ENCODE results near the gene WSCD2. TPM values are rescaled to one million over a fixed set of nuclear protein-coding genes. Genes with fewer than 3 reads are reported as not detected.

WSCD2 gene
- total RNA-seq, 6 experiments from 2014 or later = not detected

- DNase-seq = no peak
- TF ChIP-seq CTCF (IDR thresholded peaks at IDR 0.05) = no peak
- Mint-ChIP-seq H3K4me1 (ENCODE audit: low read depth) (no peaks in the 10 kb centered on the region), H3K27ac (no peak overlapping the region), H3K36me3 (ENCODE audit: low read depth) (no peaks in the 10 kb centered on the region; the same call in 1 of the 2 replicates), H3K27me3 (ENCODE audit: insufficient read depth) (no peaks in the 10 kb centered on the region), H3K4me3 (no peak overlapping the region), H3K9me3 (peaks cover 48% of the 10 kb centered on the region)
Measured at GRCh38 chr12:108193493-108193892, 64.4 kb downstream of the WSCD2 start.

- DNase-seq = no peak
- TF ChIP-seq CTCF (IDR thresholded peaks at IDR 0.05) = peak; percentile 74
- Mint-ChIP-seq H3K27ac (no peak overlapping the region), H3K4me3 (no peak overlapping the region), H3K4me1 (ENCODE audit: low read depth) (no peaks in the 10 kb centered on the region), H3K9me3 (peaks cover 43% of the 10 kb centered on the region), H3K36me3 (ENCODE audit: low read depth) (no peaks in the 10 kb centered on the region; the same call in 1 of the 2 replicates), H3K27me3 (ENCODE audit: insufficient read depth) (no peaks in the 10 kb centered on the region)
Measured at GRCh38 chr12:108193917-108194316, 64.8 kb downstream of the WSCD2 start.

- no peaks in the 10 kb centered on the region; the same call in 1 of the 2 replicates for H3K36me3 Mint-ChIP-seq (ENCODE audit: low read depth)
- TF ChIP-seq CTCF (IDR thresholded peaks at IDR 0.05) = no peak
- no peaks in the 10 kb centered on the region for H3K4me1 Mint-ChIP-seq (ENCODE audit: low read depth)
- peaks cover 40% of the 10 kb centered on the region for H3K9me3 Mint-ChIP-seq
- no peak overlapping the region for H3K4me3 Mint-ChIP-seq
- no peak for DNase-seq
- H3K27ac Mint-ChIP-seq = no peak overlapping the region
- H3K27me3 Mint-ChIP-seq (ENCODE audit: insufficient read depth) = peaks cover 1% of the 10 kb centered on the region; the same call in 1 of the 2 replicates
Measured at GRCh38 chr12:108194585-108194984, 65.5 kb downstream of the WSCD2 start.

GRCh38 chr12:108196319-108196718, 67.2 kb downstream of the WSCD2 start:
- no peak for TF ChIP-seq CTCF (IDR thresholded peaks at IDR 0.05)
- Mint-ChIP-seq H3K9me3 (peaks cover 43% of the 10 kb centered on the region), H3K4me1 (ENCODE audit: low read depth) (no peaks in the 10 kb centered on the region), H3K27me3 (ENCODE audit: insufficient read depth) (peaks cover 4% of the 10 kb centered on the region; the same call in 1 of the 2 replicates), H3K4me3 (no peak overlapping the region), H3K27ac (no peak overlapping the region), H3K36me3 (ENCODE audit: low read depth) (no peaks in the 10 kb centered on the region; the same call in 1 of the 2 replicates)
- DNase-seq = no peak

GRCh38 chr12:108196921-108197320, 67.8 kb downstream of the WSCD2 start:
- H3K27me3 Mint-ChIP-seq (ENCODE audit: insufficient read depth) = peaks cover 4% of the 10 kb centered on the region; the same call in 1 of the 2 replicates
- H3K36me3 Mint-ChIP-seq (ENCODE audit: low read depth) = no peaks in the 10 kb centered on the region; the same call in 1 of the 2 replicates
- no peak overlapping the region for H3K27ac Mint-ChIP-seq
- H3K4me1 Mint-ChIP-seq (ENCODE audit: low read depth) = no peaks in the 10 kb centered on the region
- H3K4me3 Mint-ChIP-seq = no peak overlapping the region
- no peak for TF ChIP-seq CTCF (IDR thresholded peaks at IDR 0.05)
- peaks cover 39% of the 10 kb centered on the region for H3K9me3 Mint-ChIP-seq
- DNase-seq = no peak

- no peak overlapping the region for H3K27ac Mint-ChIP-seq
- H3K9me3 Mint-ChIP-seq = peaks cover 32% of the 10 kb centered on the region
- peaks cover 4% of the 10 kb centered on the region; the same call in 1 of the 2 replicates for H3K27me3 Mint-ChIP-seq (ENCODE audit: insufficient read depth)
- H3K4me1 Mint-ChIP-seq (ENCODE audit: low read depth) = no peaks in the 10 kb centered on the region
- no peak for TF ChIP-seq CTCF (IDR thresholded peaks at IDR 0.05)
- H3K36me3 Mint-ChIP-seq (ENCODE audit: low read depth) = no peaks in the 10 kb centered on the region; the same call in 1 of the 2 replicates
- DNase-seq = no peak
- H3K4me3 Mint-ChIP-seq = no peak overlapping the region
Measured at GRCh38 chr12:108198043-108198442, 69.0 kb downstream of the WSCD2 start.
